ENCODE measurements around the gene ZNF326. TPM values are rescaled to one million over a fixed set of nuclear protein-coding genes. Genes with fewer than 3 reads are reported as not detected.

Gene ZNF326
- total and polyA plus RNA-seq, 2 of the 4 experiments (the other 2 are of a cell fraction), result 4.5 to 17.0 TPM

- Histone ChIP-seq H3K4ac (ENCODE audit: low read depth, low read length) (no peak overlapping the region), H3K9me1 (ENCODE audit: insufficient read depth, low read length) (no peaks in the 10 kb centered on the region), H2AK9ac (replicated peaks; ENCODE audit: low read depth, low read length, poor library complexity) (no peak overlapping the region), H2AFZ (replicated peaks; ENCODE audit: low read length, poor library complexity) (no peak overlapping the region), H2BK20ac (ENCODE audit: low read depth, low read length) (no peak overlapping the region), H3K36me3 (ENCODE audit: control insufficient read depth, insufficient read depth, low read length) (no peaks in the 10 kb centered on the region), H4K8ac (ENCODE audit: low read depth in 2 of 2, low read length in 2 of 2) (no peak overlapping the region), H3K14ac (replicated peaks; ENCODE audit: low read depth, low read length) (no peak overlapping the region), H3K4me1 (ENCODE audit: control insufficient read depth, insufficient read depth, low read length) (no peaks in the 10 kb centered on the region), H4K20me1 (ENCODE audit: insufficient read depth, low read length) (no peaks in the 10 kb centered on the region), H2AK5ac (ENCODE audit: low read depth, low read length) (no peak overlapping the region), H2BK5ac (ENCODE audit: low read depth, low read length, poor library complexity, severe bottlenecking) (no peak overlapping the region), H2BK15ac (ENCODE audit: low read depth, low read length) (no peak overlapping the region), H3K27ac (ENCODE audit: insufficient read depth, low read length) (no peak overlapping the region), H3K9ac (ENCODE audit: low read depth, low read length) (no peak overlapping the region), H3K27me3 (ENCODE audit: control insufficient read depth, insufficient read depth, low read length) (peaks cover 10% of the 10 kb centered on the region), H3K79me1 (ENCODE audit: low read depth in 1 of 2, low read length in 2 of 2) (no peaks in the 10 kb centered on the region), H4K91ac (ENCODE audit: insufficient read depth, low read depth, low read length) (no peak overlapping the region), H3K23ac (ENCODE audit: low read depth, low read length) (no peak overlapping the region), H4K5ac (ENCODE audit: low read depth, low read length) (no peak overlapping the region), H3K56ac (ENCODE audit: extremely low read depth, insufficient read depth, low read length) (no peak overlapping the region), H3K4me2 (ENCODE audit: low read depth, low read length) (no peak overlapping the region), H2BK120ac (ENCODE audit: low read depth, low read length) (no peak overlapping the region), H3K9me3 (ENCODE audit: control insufficient read depth, insufficient read depth, low read length) (no peaks in the 10 kb centered on the region), H3K4me3 (ENCODE audit: insufficient read depth, low read depth, low read length) (no peak overlapping the region), H3K18ac (ENCODE audit: low read depth, low read length) (no peak overlapping the region)
- dilution Hi-C loops (cut with HindIII; ENCODE audit: low sequenced_read_pairs, unreplicated experiment), result no loop called here
- no CpG with 5 or more reads among the region's 5 CpGs for WGBS, 2 experiments (ENCODE audit: extremely low coverage in 2 of 2, insufficient read length in 1 of 2)
- CTCF ChIA-PET, result no interaction called here
- no TSS peak for BruUV-seq (replicated peaks)
- DNase-seq, result no peak
- in situ Hi-C loops (cut with MboI; ENCODE audit: low sequenced_read_pairs), result no loop called here
- TF ChIP-seq ELK1 (IDR thresholded peaks at IDR 0.05; ENCODE audit: borderline replicate concordance, low read depth, low read length) (no peak), NFE2L2 (IDR thresholded peaks at IDR 0.05; ENCODE audit: low read depth, low read length) (no peak), RCOR1 (IDR thresholded peaks at IDR 0.05; ENCODE audit: insufficient replicate concordance, low read length) (no peak), MAZ (IDR thresholded peaks at IDR 0.05; ENCODE audit: borderline replicate concordance, low read depth, low read length) (no peak), POLR2A (IDR thresholded peaks at IDR 0.05; ENCODE audit: low read depth, low read length) (no peak), RFX5 (IDR thresholded peaks at IDR 0.05; ENCODE audit: low read depth, low read length) (no peak), CTCF (conservative IDR thresholded peaks at IDR 0.05; ENCODE audit: low read depth, low read length) (no peak), RAD21 (IDR thresholded peaks at IDR 0.05; ENCODE audit: low read length) (no peak), MAFK (IDR thresholded peaks at IDR 0.05; ENCODE audit: low read depth, low read length) (no peak), SMC3 (IDR thresholded peaks at IDR 0.05; ENCODE audit: low read depth, low read length) (no peak), BHLHE40 (IDR thresholded peaks at IDR 0.05; ENCODE audit: low read depth, low read length) (no peak), FOS (IDR thresholded peaks at IDR 0.05; ENCODE audit: low read depth, low read length) (no peak), USF2 (IDR thresholded peaks at IDR 0.05; ENCODE audit: low read depth, low read length) (no peak), CEBPB (IDR thresholded peaks at IDR 0.05; ENCODE audit: low read depth, low read length) (no peak), MXI1 (IDR thresholded peaks at IDR 0.05; ENCODE audit: borderline replicate concordance, low read depth, low read length) (no peak), CHD1 (IDR thresholded peaks at IDR 0.05; ENCODE audit: low read depth, low read length) (no peak)
- POLR2A ChIA-PET (ENCODE audit: unreplicated experiment), result no interaction called here
- no peak for ATAC-seq (ENCODE audit: low read depth)
- intact Hi-C loops (cut with micrococcal nuclease), result loop anchor here (5.0 kb wide), 1 partner anchor 1119 kb away; no protein-coding TSS in a partner anchor
Measured at GRCh38 chr1:90048043-90048442, 53.1 kb downstream of the ZNF326 start.
